NCI-H82 (cell line): ENCODE results near the gene VCY1B.
"Not testable (repeated sequence)": the region's sequence is repeated elsewhere in the genome, so short reads cannot be mapped to it uniquely, and the experiment has no call there.

Experiments used
- DNase-seq: peaks from one replicate; lab custom pipeline; 2025; lab: John Stamatoyannopoulos, UW

The VCY1B gene

DNA sequence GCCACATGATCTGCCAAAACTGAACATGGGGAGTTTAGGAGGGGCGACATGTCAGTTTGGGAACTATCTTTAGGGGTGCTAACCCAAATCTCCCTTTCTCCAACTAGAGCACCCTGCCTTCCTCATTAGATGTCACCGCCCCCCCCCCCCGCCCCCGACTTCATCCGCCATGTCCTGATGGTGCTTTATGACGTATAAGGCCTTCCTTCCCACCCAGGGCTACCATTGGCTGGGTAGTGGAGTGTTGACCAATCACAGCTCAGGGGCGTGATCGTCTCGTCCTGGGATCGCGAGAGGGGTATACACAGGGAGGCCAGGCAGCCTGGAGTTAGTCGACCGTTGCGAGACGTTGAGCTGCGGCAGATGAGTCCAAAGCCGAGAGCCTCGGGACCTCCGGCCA is at the start of gene VCY1B:
VCY1B (plus strand) TSS at position 301 of the 400 bp plus-strand sequence; CDS start at position 364, 63 bp downstream.
- DNase-seq, result not testable (repeated sequence)

DNA sequence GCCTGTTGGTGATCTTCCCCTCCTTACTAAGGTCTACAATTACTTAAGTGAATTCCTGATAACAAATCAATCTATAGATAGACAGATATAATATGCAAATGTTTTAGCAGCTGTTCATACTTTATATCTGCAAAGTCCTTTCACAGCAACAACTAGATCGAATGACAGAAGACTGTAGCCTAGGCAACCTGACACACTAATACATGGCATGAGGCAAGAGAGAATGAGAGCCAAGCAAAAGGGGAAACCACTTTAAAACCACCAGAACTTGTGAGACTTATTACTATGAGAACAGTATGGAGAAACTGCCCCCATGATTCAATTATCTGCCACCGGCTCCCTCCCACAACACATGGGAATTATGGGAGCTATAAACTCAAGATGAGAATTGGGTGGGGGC is 44.1 kb upstream of the VCY1B start:
- DNase-seq, result not testable (repeated sequence)

DNA sequence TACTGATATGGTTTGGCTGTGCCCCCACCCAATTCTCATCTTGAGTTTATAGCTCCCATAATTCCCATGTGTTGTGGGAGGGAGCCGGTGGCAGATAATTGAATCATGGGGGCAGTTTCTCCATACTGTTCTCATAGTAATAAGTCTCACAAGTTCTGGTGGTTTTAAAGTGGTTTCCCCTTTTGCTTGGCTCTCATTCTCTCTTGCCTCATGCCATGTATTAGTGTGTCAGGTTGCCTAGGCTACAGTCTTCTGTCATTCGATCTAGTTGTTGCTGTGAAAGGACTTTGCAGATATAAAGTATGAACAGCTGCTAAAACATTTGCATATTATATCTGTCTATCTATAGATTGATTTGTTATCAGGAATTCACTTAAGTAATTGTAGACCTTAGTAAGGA is 25.6 kb upstream of the VCY1B start:
- DNase-seq, result not testable (repeated sequence)

DNA sequence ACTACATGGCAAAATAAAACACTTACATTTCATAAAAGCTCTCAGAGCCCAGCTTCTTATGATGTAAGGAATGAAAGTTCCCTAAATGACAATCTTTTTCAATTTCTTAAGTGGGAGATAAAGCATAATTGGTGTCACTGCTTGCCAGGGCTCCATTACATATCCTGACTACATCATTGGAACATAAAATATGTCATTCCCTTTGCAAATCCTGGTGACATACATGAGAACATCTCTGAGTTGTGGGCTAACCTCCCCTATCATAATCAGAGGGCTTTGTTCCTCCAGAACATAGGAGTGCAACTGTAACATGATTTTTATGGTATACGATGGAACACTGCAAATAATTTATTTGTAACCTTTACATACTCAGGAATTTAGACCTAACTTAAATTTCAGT is 29.9 kb downstream of the VCY1B start:
- no peak for DNase-seq
